Mucosa of descending colon (tissue), 3 donors: Measurements from ENCODE around the gene GLRA1. TPM values are rescaled to one million over a fixed set of nuclear protein-coding genes. Genes with fewer than 3 reads are reported as not detected.

Experiments used
- ATAC-seq: fragments of 200-7000 bp; cut with Tn5 transposase; one replicate; pipeline ENCODE4 v1.9.1; 2020; ENCODE audit warnings: mild to moderate bottlenecking, moderate library complexity
- DNase-seq, 3 donors: peaks; one replicate each; pipeline ENCODE4 v3.0.0-alpha.2; 2020
- H3K36me3 ChIP-seq: fragments of 200-600 bp; one replicate; pipeline ENCODE4 v1.8.0; 2021; ENCODE audit warnings: low read depth, mild to moderate bottlenecking
- H3K4me1 ChIP-seq: fragments of 200-600 bp; one replicate; pipeline ENCODE4 v1.8.0; 2021; ENCODE audit warnings: low read depth, mild to moderate bottlenecking
- H3K4me3 ChIP-seq: fragments of 200-600 bp; one replicate; pipeline ENCODE4 v1.8.0; 2021; ENCODE audit warnings: mild to moderate bottlenecking
- H3K9me3 ChIP-seq: fragments of 200-600 bp; one replicate; pipeline ENCODE4 v1.8.0; 2021; ENCODE audit warnings: mild to moderate bottlenecking
- intact Hi-C, 2 donors: fragments of 100-400 bp; cut with DNase I in 1 of 2; cut with micrococcal nuclease in 1 of 2; formaldehyde crosslinking; loops; one replicate each; pipeline versions ENCODE4 v1.11.0 to v1.11.1; 2022; cut with DNase I, micrococcal nuclease
- total RNA-seq, 3 donors: library from RNA; stranded (reverse); fragmentation: NEBNext Ultra II Directional in 2 of 3; extraction: Animal tissue kit (Norgen Biotek cat#: 25700) in 2 of 3; gene quantifications; one replicate each; pipeline versions ENCODE4 v1.2.1 to v1.2.4, GENCODE V29; 2021 to 2023
- TF ChIP-seq, protein P1 (sequence below): fragments of 200-600 bp; IDR thresholded peaks from one replicate; pipeline ENCODE4 v1.8.0; 2022; ENCODE audit warnings: antibody characterized with exemption, mild to moderate bottlenecking
- donor health status: DM: no; HTN: no; CAD: no; lungs with moderate emphysema.
- donor health status: DM: no; HTN: no; CAD: no.
- donor health status: DM: no; HTN: yes; CAD: no.

GLRA1 gene
- total RNA-seq, 3 donors from 2014 or later = not detected

DNA sequence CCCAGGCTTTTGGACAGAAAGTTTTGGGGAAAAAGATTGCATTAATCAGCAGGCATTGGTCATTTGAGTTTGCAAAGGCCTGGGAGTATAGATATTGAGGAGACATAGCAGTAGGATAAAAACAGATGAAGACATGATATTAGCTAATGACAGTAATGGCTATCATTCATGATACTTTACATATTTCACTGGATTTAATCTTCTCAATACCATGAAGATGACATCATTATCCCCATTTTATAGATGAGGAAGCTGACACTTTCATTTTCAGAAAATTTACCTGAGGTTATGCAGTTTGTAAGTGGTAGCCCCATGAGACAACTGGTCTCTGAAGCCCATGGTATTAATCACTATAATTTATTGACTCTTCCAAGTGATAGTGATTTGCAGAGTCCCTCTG lies 23.0 kb downstream of the GLRA1 start:
- H3K9me3 ChIP-seq = no peaks in the 10 kb centered on the region

DNA sequence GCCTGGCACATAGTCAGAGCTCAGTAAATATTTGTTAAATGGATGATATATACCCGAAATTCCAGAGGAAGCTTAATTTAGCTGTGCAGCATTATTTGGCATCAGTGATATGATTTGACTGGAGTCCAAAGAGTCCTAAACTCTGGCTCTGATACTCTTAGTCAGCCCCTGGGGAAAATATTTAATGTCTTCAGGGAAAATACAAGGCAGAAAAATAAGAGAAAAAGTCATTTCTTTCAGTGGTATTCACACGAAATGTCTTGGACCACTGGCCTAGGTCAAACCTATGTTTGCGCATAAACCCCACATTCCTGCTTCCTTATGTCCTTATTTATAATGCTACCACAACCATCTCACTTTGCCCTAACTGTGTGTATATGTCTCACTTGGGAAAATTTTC lies 23.8 kb downstream of the GLRA1 start:
- ATAC-seq (no peak), DNase-seq (no peak)
- Histone ChIP-seq H3K9me3 (no peaks in the 10 kb centered on the region), H3K36me3 (no peaks in the 10 kb centered on the region), H3K4me3 (no peak overlapping the region), H3K4me1 (no peaks in the 10 kb centered on the region)
- intact Hi-C loops = no loop called here
- TF ChIP-seq, protein P1, sequence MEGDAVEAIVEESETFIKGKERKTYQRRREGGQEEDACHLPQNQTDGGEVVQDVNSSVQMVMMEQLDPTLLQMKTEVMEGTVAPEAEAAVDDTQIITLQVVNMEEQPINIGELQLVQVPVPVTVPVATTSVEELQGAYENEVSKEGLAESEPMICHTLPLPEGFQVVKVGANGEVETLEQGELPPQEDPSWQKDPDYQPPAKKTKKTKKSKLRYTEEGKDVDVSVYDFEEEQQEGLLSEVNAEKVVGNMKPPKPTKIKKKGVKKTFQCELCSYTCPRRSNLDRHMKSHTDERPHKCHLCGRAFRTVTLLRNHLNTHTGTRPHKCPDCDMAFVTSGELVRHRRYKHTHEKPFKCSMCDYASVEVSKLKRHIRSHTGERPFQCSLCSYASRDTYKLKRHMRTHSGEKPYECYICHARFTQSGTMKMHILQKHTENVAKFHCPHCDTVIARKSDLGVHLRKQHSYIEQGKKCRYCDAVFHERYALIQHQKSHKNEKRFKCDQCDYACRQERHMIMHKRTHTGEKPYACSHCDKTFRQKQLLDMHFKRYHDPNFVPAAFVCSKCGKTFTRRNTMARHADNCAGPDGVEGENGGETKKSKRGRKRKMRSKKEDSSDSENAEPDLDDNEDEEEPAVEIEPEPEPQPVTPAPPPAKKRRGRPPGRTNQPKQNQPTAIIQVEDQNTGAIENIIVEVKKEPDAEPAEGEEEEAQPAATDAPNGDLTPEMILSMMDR = no peak

More for the DNA sequence above, 23.0 kb downstream of the GLRA1 start:
- intact Hi-C loops = no loop called here
- no peaks in the 10 kb centered on the region for H3K4me1 ChIP-seq
- no peak for ATAC-seq
- H3K4me3 ChIP-seq = no peak overlapping the region
- TF ChIP-seq, protein P1 = no peak
- no peaks in the 10 kb centered on the region for H3K36me3 ChIP-seq
- DNase-seq = no peak

DNA sequence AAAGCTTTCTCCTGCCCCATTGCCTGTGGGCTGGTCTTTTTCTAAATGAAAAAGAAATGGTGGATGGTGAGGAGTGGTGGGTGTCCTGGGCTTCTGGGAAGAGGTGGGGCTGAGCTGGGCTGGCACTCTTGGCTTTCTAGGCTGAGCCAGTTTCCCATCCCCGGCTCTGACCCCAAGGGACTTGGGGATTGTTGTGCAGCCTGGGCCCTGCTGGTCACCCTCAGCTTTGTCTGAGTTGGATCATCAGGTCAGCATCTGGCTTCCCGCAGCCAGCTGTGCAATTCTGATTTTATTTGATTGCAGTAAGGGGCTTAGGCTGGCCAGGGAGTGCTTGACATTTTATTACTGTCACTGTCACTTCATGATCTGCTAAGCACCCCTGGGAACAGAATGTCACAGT lies 25.3 kb downstream of the GLRA1 start:
- DNase-seq = no peak
- Histone ChIP-seq H3K9me3 (no peaks in the 10 kb centered on the region), H3K4me3 (no peak overlapping the region), H3K36me3 (no peaks in the 10 kb centered on the region), H3K4me1 (no peaks in the 10 kb centered on the region)
- ATAC-seq = no peak
- intact Hi-C loops = no loop called here
- TF ChIP-seq, protein P1 = no peak

DNA sequence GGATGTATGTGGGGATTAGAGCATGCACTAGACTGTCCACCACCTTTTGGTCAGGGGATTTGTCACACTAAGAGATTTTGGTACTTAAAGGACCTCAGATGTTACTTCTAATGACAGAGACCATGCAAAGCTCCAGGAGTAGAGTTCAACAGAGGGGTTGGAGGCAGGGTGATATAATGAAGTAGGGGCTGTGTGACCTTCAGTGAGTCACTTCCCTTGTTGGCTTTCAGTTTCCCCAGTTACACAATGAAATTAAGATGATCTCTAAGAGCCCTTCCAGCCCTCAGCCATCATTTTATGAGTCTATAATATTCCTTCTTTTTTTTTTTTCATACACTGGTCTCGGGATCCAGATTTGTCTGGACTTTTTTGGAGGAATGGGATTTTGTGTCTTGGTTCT lies 26.8 kb downstream of the GLRA1 start:
- DNase-seq = no peak
- no peaks in the 10 kb centered on the region for H3K4me1 ChIP-seq
- no peak overlapping the region for H3K4me3 ChIP-seq
- no peaks in the 10 kb centered on the region for H3K9me3 ChIP-seq
- no peak for ATAC-seq
- TF ChIP-seq, protein P1 = no peak
- intact Hi-C loops = no loop called here
- no peaks in the 10 kb centered on the region for H3K36me3 ChIP-seq

DNA sequence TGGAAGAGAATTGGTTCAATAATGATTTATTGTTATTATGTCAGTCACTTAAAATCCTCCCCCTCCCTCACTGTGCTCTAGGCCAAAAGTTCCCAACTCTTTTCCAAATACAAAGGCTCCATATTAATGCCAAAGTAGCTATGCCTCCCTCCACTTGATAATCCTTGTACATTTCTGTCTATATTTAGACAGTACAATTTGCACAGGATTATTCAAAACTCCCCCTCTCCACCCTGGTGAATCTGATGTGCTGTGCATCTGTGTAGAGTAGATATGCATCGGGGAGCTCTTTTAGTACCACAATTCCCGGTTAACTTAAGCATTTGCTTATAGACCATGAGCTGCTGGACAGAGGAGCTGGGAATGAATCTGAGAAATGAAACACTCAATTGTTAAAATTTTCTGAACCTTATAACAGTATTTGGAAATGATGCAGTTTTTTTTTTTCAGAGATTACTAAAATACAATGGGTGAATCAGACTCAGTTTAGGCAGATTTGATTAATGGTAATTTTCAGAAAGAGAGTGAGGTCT lies 27.6 kb downstream of the GLRA1 start:
- no peaks in the 10 kb centered on the region for H3K9me3 ChIP-seq
- no peak for DNase-seq
- no peaks in the 10 kb centered on the region for H3K4me1 ChIP-seq
- H3K36me3 ChIP-seq = no peaks in the 10 kb centered on the region
- TF ChIP-seq, protein P1 = no peak
- no peak for ATAC-seq
- no peak overlapping the region for H3K4me3 ChIP-seq
- intact Hi-C loops = no loop called here
